Skin epidermis (tissue), 12 donors: ENCODE data around the gene HVCN1.
A peak's percentile ranks its signal among the peaks of the same experiment; 100 is the strongest.
"Not testable (repeated sequence)": the region's sequence is repeated elsewhere in the genome, so short reads cannot be mapped to it uniquely, and the experiment has no call there.

Experiments
- H3K27ac ChIP-seq, 21 experiments: fragments of 200-600 bp; sonication (generic) in 11 of 21; one replicate each; pipeline ENCODE4 v1.5.0; 2020; ENCODE audit warnings: mild to moderate bottlenecking in 3 of 21, inconsistent platforms in 2 of 21, moderate library complexity in 2 of 21
- H3K4me3 ChIP-seq, 7 experiments: fragments of 200-600 bp; sonication (generic) in 2 of 7; one replicate each; pipeline ENCODE4 v1.5.0; 2020; ENCODE audit warnings: inconsistent platforms in 2 of 7, mild to moderate bottlenecking in 2 of 7, moderate library complexity in 1 of 7

HVCN1 gene

DNA sequence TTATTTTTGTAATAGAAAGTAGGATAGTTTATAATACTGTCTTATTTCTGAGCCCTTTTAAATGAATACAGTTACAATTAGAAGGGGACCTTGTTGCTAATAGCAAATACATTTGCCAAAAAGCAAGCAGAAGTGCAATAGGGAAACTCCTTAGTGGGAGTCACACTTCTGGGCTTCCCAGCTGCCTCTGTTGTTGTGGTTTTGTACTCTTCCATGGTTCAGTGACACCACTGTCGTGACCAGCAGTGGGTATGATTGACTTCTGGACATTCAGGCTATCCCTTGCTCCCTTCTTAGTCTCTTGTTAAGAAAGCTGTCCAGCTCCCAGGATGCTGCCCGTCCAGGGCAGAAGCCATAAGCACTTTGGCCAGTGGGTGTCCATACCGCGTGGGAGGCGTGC, 52.4 kb downstream of the HVCN1 start:
- H3K4me3 ChIP-seq: no peak overlapping the region
- no peak overlapping the region for H3K27ac ChIP-seq

DNA sequence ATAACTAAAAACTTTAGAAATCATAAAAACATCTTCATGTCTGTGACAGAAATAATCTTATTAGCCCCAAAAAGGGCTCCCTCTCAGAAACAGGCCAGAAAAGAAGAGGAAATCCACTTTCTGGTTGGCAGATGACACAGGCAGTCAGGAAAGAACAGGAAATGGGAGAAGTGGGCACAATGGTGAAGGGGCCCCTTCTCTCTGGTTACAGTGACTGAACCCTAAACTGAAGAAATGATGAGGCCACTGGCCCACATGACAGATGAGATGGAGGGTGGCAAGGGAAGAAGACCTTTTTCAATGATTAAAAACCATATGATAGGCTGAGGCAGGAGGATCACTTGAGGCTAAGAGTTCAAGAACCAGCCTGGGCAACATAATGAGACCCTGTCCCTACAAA, 53.9 kb downstream of the HVCN1 start:
- no peak overlapping the region for H3K4me3 ChIP-seq

DNA sequence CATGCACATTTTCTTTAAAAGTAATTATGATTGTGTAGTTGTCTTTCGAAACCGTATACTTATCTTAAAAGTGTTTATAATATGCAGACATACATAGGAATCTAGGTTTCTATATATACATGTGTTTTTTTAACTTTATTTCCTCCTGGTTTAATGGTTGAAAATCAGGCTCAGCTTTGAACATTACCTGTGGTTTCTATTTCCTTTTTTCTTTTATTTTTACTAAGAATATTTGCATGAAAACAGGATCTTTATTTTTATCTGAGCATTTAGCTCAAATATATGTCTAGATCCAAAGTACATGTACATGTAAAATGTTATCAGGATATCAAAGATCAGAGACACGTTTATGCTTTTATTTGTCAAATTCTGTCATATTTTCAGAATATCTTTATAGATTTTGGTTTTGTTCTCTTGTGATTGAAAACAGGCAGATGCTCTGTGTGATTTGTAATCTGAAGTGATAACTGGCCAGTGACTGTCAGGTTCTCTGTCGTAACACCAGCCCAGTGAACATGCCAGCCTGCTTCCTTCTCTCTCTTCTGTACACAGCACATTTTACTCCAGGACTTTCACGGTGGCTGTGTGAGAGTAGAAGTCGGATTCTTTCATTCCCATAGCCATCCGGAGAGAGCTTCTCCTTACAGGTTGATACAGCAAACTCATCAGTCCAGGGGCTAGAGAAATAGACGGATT, 61.3 kb downstream of the HVCN1 start:
- no peak overlapping the region for H3K4me3 ChIP-seq
- peak overlapping the region in 1 of 21 experiments; percentile 10 for H3K27ac ChIP-seq

More for the DNA sequence above, 53.9 kb downstream of the HVCN1 start:
- H3K27ac ChIP-seq: no peak overlapping the region

- no peak overlapping the region for H3K4me3 ChIP-seq
- H3K27ac ChIP-seq: no peak overlapping the region
Observed at GRCh38 chr12:110622582-110622981, 66.3 kb downstream of the HVCN1 start.

- peak overlapping the region in 1 of 21 experiments; percentile 58 for H3K27ac ChIP-seq
- H3K4me3 ChIP-seq: no peak overlapping the region
Observed at GRCh38 chr12:110619534-110619953, 69.4 kb downstream of the HVCN1 start.

- Histone ChIP-seq H3K27ac (no peak overlapping the region), H3K4me3 (no peak overlapping the region)
Observed at GRCh38 chr12:110616471-110617115, 72.3 kb downstream of the HVCN1 start.

DNA sequence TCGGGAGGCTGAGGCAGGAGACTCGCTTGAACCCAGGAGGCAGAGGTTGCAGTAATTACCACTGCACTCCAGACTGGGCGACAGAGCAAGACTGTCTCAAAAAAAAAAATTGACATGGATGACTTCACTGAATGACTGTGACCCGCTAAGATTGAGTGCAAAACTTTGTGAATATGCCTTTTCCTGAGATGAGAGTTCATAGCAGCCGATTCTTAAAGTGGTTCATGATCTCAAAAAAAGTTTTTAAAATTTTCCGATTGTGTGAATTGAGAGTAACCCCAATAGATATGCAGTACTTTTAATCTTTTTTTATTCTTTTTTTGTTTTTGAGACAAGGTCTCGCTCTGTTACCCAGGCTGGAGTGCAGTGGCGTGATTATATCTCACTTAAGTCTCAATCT, 73.7 kb downstream of the HVCN1 start:
- Histone ChIP-seq H3K4me3 (no peak overlapping the region), H3K27ac (no peak overlapping the region)

DNA sequence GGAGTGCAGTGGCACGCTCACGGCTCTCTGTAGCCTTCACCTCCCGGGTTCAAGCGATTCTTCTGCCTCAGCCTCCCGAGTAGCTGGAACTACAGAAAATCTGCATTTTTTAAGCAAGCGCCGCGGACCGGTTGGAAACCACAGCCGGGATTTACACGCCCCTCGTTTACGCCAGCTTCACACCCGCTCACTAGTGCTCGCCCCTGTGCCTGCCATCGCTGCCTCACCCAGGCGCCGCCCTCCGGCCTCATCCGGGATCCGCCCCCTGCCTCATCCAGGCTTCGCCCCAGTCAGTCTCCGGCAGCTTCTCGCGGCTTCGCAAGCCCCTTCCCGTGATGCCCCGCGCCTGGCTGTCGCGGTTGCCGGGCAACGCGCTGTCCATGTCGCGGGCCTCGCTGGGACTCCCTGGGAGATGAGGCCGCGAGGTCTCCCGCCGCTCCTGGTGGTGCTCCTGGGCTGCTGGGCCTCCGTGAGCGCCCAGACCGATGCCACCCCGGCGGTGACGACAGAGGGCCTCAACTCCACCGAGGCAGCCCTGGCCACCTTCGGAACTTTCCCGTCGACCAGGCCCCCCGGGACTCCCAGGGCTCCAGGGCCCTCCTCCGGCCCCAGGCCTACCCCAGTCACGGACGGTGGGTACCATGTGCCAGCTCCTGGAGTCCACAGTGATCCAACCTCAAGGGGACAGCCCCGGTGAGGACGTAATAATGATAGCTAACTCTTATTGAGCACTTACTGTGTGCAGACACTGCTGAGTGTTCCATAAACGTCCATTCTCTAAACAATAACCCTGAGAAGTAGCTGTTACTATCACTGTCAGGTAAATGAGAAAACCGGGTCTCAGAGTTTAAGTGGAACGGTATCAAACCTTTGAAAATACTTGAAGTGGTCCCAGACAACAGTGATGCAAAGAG, 74.9 kb downstream of the HVCN1 start, which contains the start of gene TCTN1:
Gene TCTN1, plus strand, starts transcription at position 359 of the 914 bp plus-strand sequence. Its CDS starts 54 bp downstream, at position 413.
- H3K4me3 ChIP-seq: peak within 1 kb of the TSS; percentile 52 to 82 (median 66)
- peak within 1 kb of the TSS in 20 of 21 experiments; percentile 46 to 86 (median 75) for H3K27ac ChIP-seq

DNA sequence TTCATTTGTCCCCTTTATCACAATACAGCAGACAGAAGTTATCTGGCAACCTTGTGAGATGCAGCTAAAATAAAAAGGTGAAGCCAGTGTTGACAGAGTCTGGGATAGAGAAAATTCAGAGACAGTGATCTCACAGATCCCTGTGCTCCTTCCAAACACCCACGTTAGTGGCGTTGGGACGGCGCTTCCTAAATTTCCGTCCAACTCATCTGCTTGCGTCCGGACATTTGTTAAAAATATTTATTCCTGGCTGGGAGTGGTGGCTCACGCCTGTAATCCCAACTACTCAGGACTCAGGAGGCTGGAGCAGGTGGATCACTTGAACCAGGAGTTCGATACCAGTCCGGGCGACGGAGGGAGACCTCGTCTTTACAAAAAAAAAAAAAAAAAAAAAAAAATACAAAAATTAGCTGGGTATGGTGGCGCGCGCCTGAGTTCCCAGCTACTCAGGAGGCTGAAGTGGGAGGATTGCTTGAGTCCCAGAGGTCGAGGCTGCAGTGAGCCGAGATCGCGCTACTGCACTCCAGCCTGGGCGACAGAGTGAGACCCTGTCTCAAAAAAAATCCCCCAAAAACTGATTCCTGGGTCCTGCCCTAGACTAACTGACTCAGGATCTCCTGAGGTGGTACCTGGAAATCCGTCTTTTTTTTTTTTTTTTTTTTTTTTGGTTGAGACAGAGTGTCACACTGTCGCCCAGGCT, 75.7 kb downstream of the HVCN1 start:
- Histone ChIP-seq H3K27ac (peak overlapping the region in 20 of 21 experiments; percentile 46 to 86 (median 75)), H3K4me3 (peak overlapping the region; percentile 52 to 82 (median 66))

- peak overlapping the region in 2 of 7 experiments; percentile 5 to 14 for H3K4me3 ChIP-seq
Observed at GRCh38 chr12:110606253-110606611, 82.7 kb downstream of the HVCN1 start.

DNA sequence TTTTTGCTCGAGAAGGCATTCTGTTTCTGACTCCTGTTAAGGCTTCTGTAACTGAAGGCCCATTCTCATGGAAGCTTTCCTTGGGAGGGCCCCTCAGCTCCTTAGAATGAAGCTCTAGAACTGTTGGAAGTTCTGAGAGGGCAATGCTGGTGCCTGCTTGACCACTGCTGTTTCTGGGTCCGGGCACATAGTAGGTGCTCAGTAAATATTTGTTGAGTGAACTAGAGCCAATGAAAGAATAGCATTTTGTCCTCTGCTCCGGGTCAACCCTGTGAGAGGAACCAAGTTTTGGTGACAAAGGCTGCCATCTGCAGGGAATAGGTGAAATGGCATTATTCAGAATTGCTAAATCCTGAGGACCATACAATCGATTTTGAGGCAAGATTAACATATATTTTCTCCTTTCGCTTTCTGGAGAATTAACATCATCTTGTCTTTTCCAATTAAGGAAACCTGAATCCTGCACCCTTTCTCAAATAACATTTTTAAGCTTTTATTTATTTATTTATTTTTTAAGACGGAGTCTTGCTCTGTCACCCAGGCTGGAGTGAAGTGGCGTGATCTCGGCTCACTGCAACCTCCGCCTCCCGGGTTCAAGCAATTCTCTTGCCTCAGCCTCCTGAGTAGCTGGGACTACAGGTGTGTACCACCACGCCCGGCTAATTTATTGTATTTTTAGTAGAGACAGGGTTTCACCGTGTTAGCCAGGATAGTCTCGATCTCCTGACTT, 86.7 kb downstream of the HVCN1 start:
- H3K27ac ChIP-seq, H3K4me3 ChIP-seq: not testable (repeated sequence)

More at GRCh38 chr12:110606253-110606611, 82.7 kb downstream of the HVCN1 start:
- peak overlapping the region in 12 of 21 experiments; percentile 8 to 85 (median 62) for H3K27ac ChIP-seq

GRCh38 chr12:110600254-110600653, 88.7 kb downstream of the HVCN1 start:
- no peak overlapping the region for H3K4me3 ChIP-seq

DNA sequence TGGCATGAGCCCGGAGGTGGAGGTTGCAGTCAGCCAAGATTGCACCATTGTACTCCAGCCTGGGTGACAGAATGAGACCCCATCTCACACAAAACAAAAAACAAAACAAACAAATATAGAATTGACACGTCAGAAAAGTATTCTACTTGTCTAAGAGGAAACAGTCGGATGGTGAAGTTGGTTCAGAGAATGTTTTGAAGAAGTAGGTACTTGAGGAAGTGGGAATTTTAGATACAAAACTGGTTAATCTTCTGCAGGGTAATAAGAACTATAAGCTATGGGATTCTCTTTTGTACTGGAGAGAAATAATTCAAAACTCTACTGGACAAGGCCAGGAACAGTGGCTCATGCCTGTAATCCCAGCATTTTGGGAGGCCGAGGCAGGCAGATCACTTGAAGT, 89.6 kb downstream of the HVCN1 start:
- H3K27ac ChIP-seq: peak overlapping the region in 2 of 21 experiments; percentile 42 to 66
- no peak overlapping the region for H3K4me3 ChIP-seq

More at GRCh38 chr12:110600254-110600653, 88.7 kb downstream of the HVCN1 start:
- H3K27ac ChIP-seq: peak overlapping the region in 2 of 21 experiments; percentile 24 to 42
